B cell (primary cell): ENCODE data around the gene ZNF655. TPM values are rescaled to one million over a fixed set of nuclear protein-coding genes. Genes with fewer than 3 reads are reported as not detected.
A peak's percentile ranks its signal among the peaks of the same experiment; 100 is the strongest.

ENCODE experiments used
- ATAC-seq: fragments of 200-7000 bp; cut with Tn5 transposase; one replicate; pipeline ENCODE4 v1.10.0; 2021; ENCODE audit warnings: low read depth, mild to moderate bottlenecking, moderate number of reproducible peaks, moderate library complexity
- CTCF ChIA-PET: fragments of 350-600 bp; sonication (Branson Sonifier 250); formaldehyde crosslinking; loops from one replicate; lab custom pipeline; 2021; ENCODE audit warnings: antibody characterized with exemption, inconsistent platforms; lab: Charles Lee
- POLR2A ChIA-PET: fragments of 350-600 bp; sonication (Branson Sonifier 250); formaldehyde crosslinking; loops from one replicate; lab custom pipeline; 2021; ENCODE audit warnings: antibody characterized with exemption; lab: Charles Lee
- DNase-seq: peaks from one replicate; pipeline ENCODE4 v3.0.0; 2013
- H2AFZ ChIP-seq: 2 replicates; pipeline ENCODE4 v1.6.1; 2012; ENCODE audit warnings: mild to moderate bottlenecking, low read depth, low read length; ENCODE audit not compliant: insufficient read depth, poor library complexity, severe bottlenecking
- H3K27ac ChIP-seq, 2 donors: 1 replicate in 1 of 2; 2 replicates in 1 of 2; pipeline ENCODE4 v1.5.1; 2012 to 2013; ENCODE audit warnings: low read length in 2 of 2, mild to moderate bottlenecking in 2 of 2, moderate library complexity in 1 of 2
- H3K27me3 ChIP-seq, 4 experiments: fragments of 200-600 bp in 1 of 4; sonication (generic) in 1 of 4; replicated peaks in 1 of 4; 1 replicate in 2 of 4; 2 replicates in 2 of 4; pipeline versions ENCODE4 v1.6.1 to v1.7.0; 2013 to 2016; ENCODE audit warnings: low read length in 3 of 4, mild to moderate bottlenecking in 2 of 4, mixed read lengths in 1 of 4, moderate library complexity in 1 of 4; ENCODE audit not compliant: insufficient read depth in 4 of 4, control insufficient read depth in 3 of 4; ENCODE audit errors: control extremely low read depth in 1 of 4
- H3K36me3 ChIP-seq, 2 experiments: replicated peaks in 1 of 2; 1 replicate in 1 of 2; 2 replicates in 1 of 2; pipeline versions ENCODE4 v1.6.1 to v1.7.1; 2013; ENCODE audit warnings: low read length in 1 of 2; ENCODE audit not compliant: insufficient read depth in 2 of 2, control insufficient read depth in 1 of 2; ENCODE audit errors: control extremely low read depth in 1 of 2, extremely low read depth in 1 of 2
- H3K4me1 ChIP-seq, 2 donors: fragments of 200-600 bp in 1 of 2; sonication (generic) in 1 of 2; 1 replicate in 1 of 2; 2 replicates in 1 of 2; pipeline versions ENCODE4 v1.5.1 to v1.6.1; 2013 to 2017; ENCODE audit warnings: low read length in 2 of 2; ENCODE audit not compliant: control insufficient read depth in 2 of 2, insufficient read depth in 2 of 2
- H3K4me2 ChIP-seq: replicated peaks from 2 replicates; pipeline ENCODE3; 2012; ENCODE audit warnings: mild to moderate bottlenecking, low read depth, low read length; ENCODE audit not compliant: poor library complexity, severe bottlenecking
- H3K4me3 ChIP-seq, 5 experiments: fragments of 200-600 bp in 1 of 5; sonication (generic) in 1 of 5; 1 replicate in 3 of 5; 2 replicates in 2 of 5; pipeline versions ENCODE4 v1.5.1 to v1.7.0; 2011 to 2016; ENCODE audit warnings: low read length in 4 of 5, mild to moderate bottlenecking in 4 of 5, low read depth in 2 of 5, control low read depth in 1 of 5, moderate library complexity in 1 of 5; ENCODE audit not compliant: insufficient read depth in 1 of 5; ENCODE audit errors: control extremely low read depth in 1 of 5, extremely low read depth in 1 of 5
- H3K79me2 ChIP-seq: fragments of 200-600 bp; sonication (generic); one replicate; pipeline ENCODE4 v1.6.0; 2016; ENCODE audit warnings: low read length; ENCODE audit not compliant: control insufficient read depth, insufficient read depth
- H3K9ac ChIP-seq: fragments of 200-600 bp; sonication (generic); 2 replicates; pipeline ENCODE4 v1.6.1; 2017; ENCODE audit warnings: mild to moderate bottlenecking, low read length, moderate library complexity
- H3K9me3 ChIP-seq, 3 donors: one replicate each; pipeline versions ENCODE4 v1.6.1 to v1.7.1; 2013; ENCODE audit warnings: low read length in 2 of 3; ENCODE audit not compliant: control insufficient read depth in 2 of 3, insufficient read depth in 1 of 3; ENCODE audit errors: control extremely low read depth in 1 of 3
- H4K20me1 ChIP-seq: 2 replicates; pipeline ENCODE4 v1.6.0; 2012; ENCODE audit warnings: mild to moderate bottlenecking, low read length; ENCODE audit not compliant: insufficient read depth, control insufficient read depth, poor library complexity, severe bottlenecking
- H3K27ac Mint-ChIP-seq: one replicate; pipeline ENCODE4 v1.8.0; 2021; ENCODE audit warnings: mixed read lengths
- H3K27me3 Mint-ChIP-seq: one replicate; pipeline ENCODE4 v1.8.0; 2021; ENCODE audit warnings: mixed read lengths
- H3K4me1 Mint-ChIP-seq: one replicate; pipeline ENCODE4 v1.8.0; 2021; ENCODE audit warnings: mixed read lengths
- H3K4me3 Mint-ChIP-seq: one replicate; pipeline ENCODE4 v1.8.0; 2021; ENCODE audit warnings: mixed read lengths
- H3K9me3 Mint-ChIP-seq: one replicate; pipeline ENCODE4 v1.8.0; 2022; ENCODE audit warnings: mixed read lengths; ENCODE audit not compliant: insufficient read depth
- EZH2 ChIP-seq: IDR thresholded peaks from 2 replicates; pipeline ENCODE4 v1.6.1; 2012; ENCODE audit warnings: borderline replicate concordance, low read depth, mild to moderate bottlenecking, moderate library complexity, low read length; ENCODE audit not compliant: insufficient read depth, poor library complexity, severe bottlenecking
- WGBS: methylation state at CpG from one replicate; pipeline ENCODE4 v1.1.5; 2013; ENCODE audit warnings: missing lambda C conversion rate; ENCODE audit not compliant: insufficient coverage; 5-methylcytosine and 5-hydroxymethylcytosine counted together
- intact Hi-C: fragments of 100-400 bp; cut with micrococcal nuclease; formaldehyde crosslinking; loops from one replicate; pipeline ENCODE4 v1.10.0; 2022
- polyA plus RNA-seq: library from polyadenylated mRNA; depleted of rRNA; stranded (reverse); fragments of >200 nt; gene quantifications from 2 replicates; pipeline ENCODE4 v1.2.3, GENCODE V29; 2012
- total RNA-seq, 2 donors: library from RNA; stranded (reverse); fragments of 120-200 nt in 1 of 2; gene quantifications; 1 replicate in 1 of 2; 2 replicates in 1 of 2; pipeline versions ENCODE4 v1.2.3 to v1.2.4, GENCODE V29; 2013 to 2022
- TF ChIP-seq, protein P1 (sequence below): fragments of 200-600 bp; IDR thresholded peaks from one replicate; pipeline ENCODE4 v1.8.0; 2022; ENCODE audit warnings: antibody characterized with exemption, mild to moderate bottlenecking

ZNF655 gene
- total and polyA plus RNA-seq, 2 donors (not counting 1 experiment from before 2014, with no cell fraction given), result 125 to 150 TPM

DNA sequence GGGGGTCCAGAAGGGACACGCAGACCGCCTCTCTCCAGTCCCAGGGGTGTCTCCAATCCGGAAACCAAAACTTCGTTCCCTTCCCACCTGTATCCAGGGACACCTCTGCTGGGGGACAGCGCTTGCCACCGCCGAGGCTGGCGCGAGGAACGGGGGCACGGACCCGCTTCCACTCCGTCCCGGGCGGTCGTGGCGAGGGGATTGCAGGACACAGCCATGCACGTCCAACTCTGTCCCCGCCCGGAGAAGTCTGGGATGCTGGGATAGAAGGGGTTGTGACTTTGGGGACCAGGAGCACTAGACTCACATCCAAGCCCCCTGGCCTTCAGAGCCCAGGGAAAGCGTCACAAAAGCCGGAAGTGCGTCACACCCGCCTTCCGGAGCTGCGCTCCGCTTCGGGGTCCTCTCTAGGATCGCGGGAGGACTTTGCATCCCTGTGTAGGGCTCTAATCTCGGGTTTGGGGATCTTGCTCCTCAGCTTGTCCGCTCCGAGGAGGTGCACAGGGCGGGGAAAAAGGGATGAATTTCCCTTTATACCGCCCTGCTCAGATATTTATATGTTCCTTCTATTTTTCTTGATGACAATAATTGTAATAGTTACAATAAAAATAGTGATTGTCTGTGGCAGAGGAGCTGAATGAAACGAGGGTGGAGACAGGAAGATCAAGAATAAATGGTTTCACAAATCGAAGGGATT is 6.5 kb upstream of the ZNF655 start, which contains the start of gene FAM200A:
TSS of gene FAM200A (minus strand) at position 348 of the 697 bp plus-strand sequence. CDS start 3,707 bp downstream, outside the sequence.
- Histone ChIP-seq H3K27ac (peak within 1 kb of the TSS; percentile 74 to 95), H3K4me2 (peak within 1 kb of the TSS; percentile 95), H3K4me1 (peaks cover 17 to 22% of the 10 kb centered on the region in 2 donors), H3K27me3 (no peaks in the 10 kb centered on the region), H2AFZ (peak within 1 kb of the TSS; percentile 100), H3K9me3 (no peaks in the 10 kb centered on the region), H3K36me3 (peaks cover 2 to 19% of the 10 kb centered on the region in 2 experiments), H3K79me2 (peaks cover 69% of the 10 kb centered on the region), H3K4me3 (peak within 1 kb of the TSS; percentile 76 to 99 (median 97)), H4K20me1 (peaks cover 6% of the 10 kb centered on the region), H3K9ac (peak within 1 kb of the TSS; percentile 99)
- TF ChIP-seq, protein P1, sequence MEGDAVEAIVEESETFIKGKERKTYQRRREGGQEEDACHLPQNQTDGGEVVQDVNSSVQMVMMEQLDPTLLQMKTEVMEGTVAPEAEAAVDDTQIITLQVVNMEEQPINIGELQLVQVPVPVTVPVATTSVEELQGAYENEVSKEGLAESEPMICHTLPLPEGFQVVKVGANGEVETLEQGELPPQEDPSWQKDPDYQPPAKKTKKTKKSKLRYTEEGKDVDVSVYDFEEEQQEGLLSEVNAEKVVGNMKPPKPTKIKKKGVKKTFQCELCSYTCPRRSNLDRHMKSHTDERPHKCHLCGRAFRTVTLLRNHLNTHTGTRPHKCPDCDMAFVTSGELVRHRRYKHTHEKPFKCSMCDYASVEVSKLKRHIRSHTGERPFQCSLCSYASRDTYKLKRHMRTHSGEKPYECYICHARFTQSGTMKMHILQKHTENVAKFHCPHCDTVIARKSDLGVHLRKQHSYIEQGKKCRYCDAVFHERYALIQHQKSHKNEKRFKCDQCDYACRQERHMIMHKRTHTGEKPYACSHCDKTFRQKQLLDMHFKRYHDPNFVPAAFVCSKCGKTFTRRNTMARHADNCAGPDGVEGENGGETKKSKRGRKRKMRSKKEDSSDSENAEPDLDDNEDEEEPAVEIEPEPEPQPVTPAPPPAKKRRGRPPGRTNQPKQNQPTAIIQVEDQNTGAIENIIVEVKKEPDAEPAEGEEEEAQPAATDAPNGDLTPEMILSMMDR, result no peak
- under 1% methylated on average over 33 of the region's 37 CpGs for WGBS
- Mint-ChIP-seq H3K4me1 (peaks cover 33% of the 10 kb centered on the region), H3K9me3 (no peaks in the 10 kb centered on the region), H3K27ac (peak within 1 kb of the TSS; percentile 86), H3K27me3 (no peaks in the 10 kb centered on the region), H3K4me3 (peak within 1 kb of the TSS; percentile 88)
- POLR2A ChIA-PET, result interaction anchor here (0.6 to 1.1 kb wide), 4 partner anchors 47 to 80 kb away, joined by 3 to 5 read pairs (median 4); partner anchors contain the start of genes ZKSCAN5 and ZNF394
- DNase-seq, result peak; percentile 92
- intact Hi-C loops, result loop anchor here (1.0 to 10.0 kb wide), 5 partner anchors 47 to 177 kb away; partner anchors contain the start of genes ARPC1B, BUD31, PDAP1 and ZNF394
- CTCF ChIA-PET, result interaction anchor here (0.8 to 1.2 kb wide), 2 partner anchors 47 to 54 kb away, joined by 3 to 4 read pairs; partner anchors contain the start of gene ZKSCAN5
- ATAC-seq, result peak; percentile 97

DNA sequence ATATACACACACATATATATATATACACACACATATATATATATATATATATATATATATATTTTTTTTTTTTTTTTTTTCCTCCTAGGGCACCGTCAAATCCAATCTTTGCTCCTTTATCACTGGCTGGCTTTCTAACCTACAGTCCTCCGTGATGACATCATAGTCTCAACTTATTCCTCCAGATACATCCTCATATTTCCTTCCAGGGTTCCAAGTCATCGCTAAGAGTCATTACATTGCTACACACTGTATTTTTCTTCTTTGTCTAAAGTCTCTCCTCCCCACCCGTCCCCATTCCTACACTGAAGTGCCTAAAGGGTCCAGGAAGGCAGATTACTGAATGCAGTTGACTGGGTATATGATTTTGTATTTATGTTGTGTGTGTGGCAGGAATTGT is 5.4 kb upstream of the ZNF655 start:
- Histone ChIP-seq H3K27ac (peak overlapping the region in 1 of 2 donors; percentile 19), H3K9ac (no peak overlapping the region), H3K4me1 (peaks cover 24 to 31% of the 10 kb centered on the region in 2 donors), H2AFZ (no peak overlapping the region), H3K36me3 (peaks cover 2 to 17% of the 10 kb centered on the region in 2 experiments), H4K20me1 (peaks cover 6% of the 10 kb centered on the region), H3K27me3 (no peaks in the 10 kb centered on the region), H3K79me2 (peaks cover 81% of the 10 kb centered on the region), H3K4me3 (no peak overlapping the region), H3K9me3 (no peaks in the 10 kb centered on the region), H3K4me2 (no peak overlapping the region)
- H3K27ac Mint-ChIP-seq, result peak overlapping the region; percentile 1
- CTCF ChIA-PET, result no interaction called here
- 100% methylated on average over 1 of the region's 4 CpGs for WGBS
- TF ChIP-seq EZH2, result no peak
- TF ChIP-seq, protein P1, result no peak
- intact Hi-C loops, result loop anchor here (10.0 kb wide), 1 partner anchor 178 kb away; the partner anchor contains the start of gene ARPC1B
- H3K4me1 Mint-ChIP-seq, result peaks cover 44% of the 10 kb centered on the region
- H3K9me3 Mint-ChIP-seq, result no peaks in the 10 kb centered on the region
- DNase-seq, result no peak
- ATAC-seq, result no peak
- POLR2A ChIA-PET, result no interaction called here
- no peaks in the 10 kb centered on the region for H3K27me3 Mint-ChIP-seq
- H3K4me3 Mint-ChIP-seq, result peak overlapping the region; percentile 26
